ENCODE data around the gene BRME1.

DNA sequence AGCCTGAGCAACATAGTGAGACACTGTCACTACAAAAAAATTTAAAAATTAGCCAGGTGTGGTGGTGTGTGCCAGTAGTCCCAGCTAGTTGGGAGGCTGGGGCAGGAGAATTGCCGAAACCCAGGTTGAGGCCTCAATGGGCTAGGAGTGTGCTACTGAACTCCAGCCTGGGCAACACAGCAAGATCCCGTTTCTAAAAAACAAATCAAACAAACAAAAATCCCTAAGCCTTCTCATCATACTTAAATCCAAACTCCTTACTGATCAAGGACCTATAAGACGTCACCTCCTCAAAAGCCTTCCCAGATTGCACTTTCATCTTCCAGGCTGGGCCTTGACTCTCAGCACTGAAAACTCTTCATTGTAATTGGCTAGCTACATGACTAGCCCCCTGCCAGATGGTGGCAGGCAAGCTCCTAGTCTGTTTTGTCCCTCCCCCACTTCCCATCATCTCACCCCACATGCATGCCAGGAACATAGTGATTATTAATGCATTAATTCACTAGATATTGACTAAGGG, 46.5 kb downstream of the BRME1 start:
- TF ChIP-seq CTCF (optimal IDR thresholded peaks at IDR 0.05 in 1 of 3, IDR thresholded peaks at IDR 0.05 in 1 of 3, conservative IDR thresholded peaks at IDR 0.05 in 1 of 3; ENCODE audit: extremely low read depth in 1 of 3, insufficient read depth in 2 of 3, low read length in 3 of 3) (peak in 1 of 3 experiments; percentile 36), EZH2 (IDR thresholded peaks at IDR 0.05; ENCODE audit: low read length) (no peak)
